GM12878 (cell line): Measurements from ENCODE around the gene RP2. TPM values are rescaled to one million over a fixed set of nuclear protein-coding genes. Genes with fewer than 3 reads are reported as not detected.

Experiments used
- ATAC-seq: fragments of 200-7000 bp; cut with Tn5 transposase; 3 replicates; pipeline ENCODE4 v1.9.1; 2020; ENCODE audit warnings: mild to moderate bottlenecking, moderate library complexity
- BruUV-seq: library from RNA; stranded (reverse); fragments of 400-500 nt; replicated peaks from 2 replicates; lab custom pipeline; 2021; lab: Mats Ljungman, UMichigan
- CTCF ChIA-PET: fragments of 300-600 bp; sonication (Branson Sonifier 250); formaldehyde crosslinking; extraction: SDS; loops from one replicate; lab custom pipeline; 2021; ENCODE audit warnings: inconsistent platforms; lab: Yijun Ruan, JAX
- POLR2A ChIA-PET: fragments of 350-600 bp; formaldehyde crosslinking; extraction: SDS; loops from one replicate; lab custom pipeline; 2021; ENCODE audit warnings: inconsistent platforms; lab: Charles Lee
- RAD21 ChIA-PET: fragments of 300-600 bp; sonication (Branson Sonifier 250); formaldehyde crosslinking; loops from one replicate; lab custom pipeline; 2023; ENCODE audit warnings: antibody characterized with exemption; ENCODE audit not compliant: unreplicated experiment; lab: Charles Lee
- SMC1A ChIA-PET: fragments of 300-600 bp; sonication (Branson Sonifier 250); formaldehyde crosslinking; loops from one replicate; lab custom pipeline; 2023; ENCODE audit not compliant: unreplicated experiment, uncharacterized antibody; lab: Charles Lee
- DNase-seq: peaks from one replicate; pipeline ENCODE4 v3.0.0-alpha.2; 2011; ENCODE audit warnings: low read depth, low spot score
- FAIRE-seq: peaks from 3 replicates; lab custom pipeline; 2011; peaks lifted over from hg19 to GRCh38; lab: Jason Lieb, UNC
- H2AFZ ChIP-seq: 2 replicates; pipeline ENCODE4 v1.6.0; 2011; ENCODE audit warnings: low read depth, low read length, control low read depth; ENCODE audit not compliant: control insufficient read depth
- H3K27ac ChIP-seq: 2 replicates; pipeline ENCODE4 v1.5.1; 2011; ENCODE audit warnings: control low read depth; ENCODE audit not compliant: control insufficient read depth, insufficient read depth
- H3K27me3 ChIP-seq, 2 experiments: replicated peaks in 1 of 2; 2 replicates each; pipeline versions ENCODE4 v1.6.0 to v1.6.1; 2011; ENCODE audit warnings: low read length in 1 of 2; ENCODE audit not compliant: control insufficient read depth in 2 of 2, insufficient read depth in 2 of 2
- H3K36me3 ChIP-seq, 2 experiments: 2 replicates each; pipeline ENCODE4 v1.5.1; 2011; ENCODE audit warnings: low read length in 1 of 2; ENCODE audit not compliant: control insufficient read depth in 2 of 2, insufficient read depth in 2 of 2
- H3K4me1 ChIP-seq: 2 replicates; pipeline ENCODE4 v1.6.1; 2011; ENCODE audit warnings: mild to moderate bottlenecking, low read length, moderate library complexity, mixed read lengths; ENCODE audit not compliant: control insufficient read depth, insufficient read depth
- H3K4me2 ChIP-seq: 2 replicates; pipeline ENCODE4 v1.6.0; 2011; ENCODE audit warnings: control low read depth; ENCODE audit not compliant: control insufficient read depth, insufficient read depth
- H3K4me3 ChIP-seq: fragments of 200-600 bp; sonication (generic); 2 replicates; pipeline ENCODE4 v1.5.1; 2016
- H3K79me2 ChIP-seq: 2 replicates; pipeline ENCODE4 v1.6.0; 2011; ENCODE audit warnings: low read length; ENCODE audit not compliant: control insufficient read depth, insufficient read depth
- H3K9ac ChIP-seq: 2 replicates; pipeline ENCODE4 v1.8.0; 2011; ENCODE audit warnings: low read length, control low read depth, mixed read lengths; ENCODE audit not compliant: control insufficient read depth, insufficient read depth
- H3K9me3 ChIP-seq: replicated peaks from 3 replicates; pipeline ENCODE4 v1.5.1; 2011; ENCODE audit warnings: mild to moderate bottlenecking, low read length; ENCODE audit not compliant: control insufficient read depth, insufficient read depth
- H4K20me1 ChIP-seq: 2 replicates; pipeline ENCODE4 v1.6.0; 2011; ENCODE audit not compliant: control insufficient read depth, insufficient read depth
- ATF3 ChIP-seq: IDR thresholded peaks from 2 replicates; pipeline ENCODE4 v1.6.1; 2011; ENCODE audit warnings: low read depth, mild to moderate bottlenecking, low read length, moderate library complexity, borderline replicate concordance; ENCODE audit errors: extremely low read depth
- CHD2 ChIP-seq: IDR thresholded peaks from 2 replicates; pipeline ENCODE4 v1.6.1; 2011; ENCODE audit warnings: low read depth, low read length, improper control_type of control experiment, borderline replicate concordance
- EGR1 ChIP-seq, 2 experiments: IDR thresholded peaks; 1 replicate in 1 of 2; 2 replicates in 1 of 2; pipeline ENCODE4 v1.6.1; 2011 to 2012; ENCODE audit warnings: low read depth in 2 of 2, low read length in 2 of 2, borderline replicate concordance in 1 of 2, mild to moderate bottlenecking in 1 of 2, moderate library complexity in 1 of 2
- SP1 ChIP-seq: IDR thresholded peaks from one replicate; pipeline ENCODE4 v1.6.1; 2011; ENCODE audit warnings: low read depth, low read length
- SREBF2 ChIP-seq: IDR thresholded peaks from 2 replicates; pipeline ENCODE4 v1.6.1; 2012; ENCODE audit warnings: mild to moderate bottlenecking, low read length
- WGBS: methylation state at CpG from one replicate; pipeline ENCODE4 v1.1.6; 2016; ENCODE audit warnings: low lambda C conversion rate; ENCODE audit not compliant: insufficient replicate concordance, insufficient coverage; ENCODE audit errors: missing lambda C conversion rate; 5-methylcytosine and 5-hydroxymethylcytosine counted together
- in situ Hi-C: fragments of 300-500 bp; cut with MboI; formaldehyde crosslinking; loops from 9 replicates; pipeline ENCODE4 v1.14.3; 2018; ENCODE audit warnings: mixed read lengths
- intact Hi-C: fragments of 100-400 bp; cut with micrococcal nuclease; formaldehyde crosslinking; loops from one replicate; pipeline ENCODE4 v1.14.2; 2022; ENCODE audit not compliant: unreplicated experiment
- polyA plus RNA-seq, 11 experiments: library from polyadenylated mRNA; depleted of rRNA in 4 of 11; unstranded in 6 of 11; stranded (reverse) in 5 of 11; fragments of >200 nt; fragmentation: Nextera tagmentation in 4 of 11; fragmentation: Illumina TruSeq in 1 of 11; extraction: Ambion mirVana in 4 of 11; extraction: Trizol in 1 of 11; gene quantifications; 1 replicate in 1 of 11; 2 replicates in 10 of 11; pipeline versions ENCODE4 v1.2.1 to v1.2.3, GENCODE V29; 2011 to 2016; ENCODE audit warnings: inconsistent platforms in 2 of 11, missing spikeins in 2 of 11, low read depth in 1 of 11
- total RNA-seq, 4 experiments: library from RNA; depleted of rRNA in 3 of 4; stranded (reverse); fragments of >200 nt in 3 of 4; fragmentation: Illumina TruSeq in 1 of 4; extraction: Trizol in 1 of 4; gene quantifications; 2 replicates each; pipeline versions ENCODE4 v1.2.1 to v1.2.3, GENCODE V29; 2013 to 2021
- TF ChIP-seq, protein P1 (sequence below): fragments of 450-650 bp; IDR thresholded peaks from 2 replicates; pipeline ENCODE4 v1.6.1; 2016; ENCODE audit warnings: mild to moderate bottlenecking
- TF ChIP-seq, protein P2 (sequence below): fragments of 450-650 bp; IDR thresholded peaks from 2 replicates; pipeline ENCODE4 v1.6.1; 2017; ENCODE audit warnings: antibody characterized with exemption, mild to moderate bottlenecking, moderate library complexity
- TF ChIP-seq, protein P3 (sequence below): IDR thresholded peaks from 2 replicates; pipeline ENCODE4 v1.6.1; 2011; ENCODE audit warnings: mild to moderate bottlenecking, low read depth, low read length, moderate library complexity; ENCODE audit not compliant: insufficient replicate concordance

The RP2 gene
- total and polyA plus RNA-seq, 10 of the 15 experiments (the other 5 are each of a cell fraction or from before 2014, with no cell fraction given) = 3.5 to 11.0 (median 5.7) TPM

GRCh38 chrX:46917622-46918021 is 80.8 kb downstream of the RP2 start:
- Histone ChIP-seq H3K4me2 (no peak overlapping the region), H3K79me2 (no peaks in the 10 kb centered on the region; the same call in 1 of the 2 replicates), H4K20me1 (no peaks in the 10 kb centered on the region), H3K9ac (no peak overlapping the region), H3K27ac (no peak overlapping the region), H3K4me1 (no peaks in the 10 kb centered on the region), H3K4me3 (no peak overlapping the region), H3K9me3 (peaks cover 5% of the 10 kb centered on the region; the same call in 2 of the 3 replicates), H2AFZ (no peak overlapping the region), H3K27me3 (peaks cover 0 to 1% of the 10 kb centered on the region in 2 experiments; a peak in 3 of 4 replicates), H3K36me3 (no peaks in the 10 kb centered on the region)
- no peak for FAIRE-seq
- ChIA-PET CTCF (interaction anchor here (1.0 kb wide), 1 partner anchor 60 kb away, joined by 3 read pairs; no protein-coding TSS in a partner anchor), RAD21 (no interaction called here), SMC1A (interaction anchor here (1.0 to 1.4 kb wide), 3 partner anchors 13 to 79 kb away, joined by 3 read pairs; no protein-coding TSS in a partner anchor), POLR2A (no interaction called here)
- intact Hi-C loops = no loop called here
- TF ChIP-seq SREBF2 = no peak
- TF ChIP-seq, protein P1, sequence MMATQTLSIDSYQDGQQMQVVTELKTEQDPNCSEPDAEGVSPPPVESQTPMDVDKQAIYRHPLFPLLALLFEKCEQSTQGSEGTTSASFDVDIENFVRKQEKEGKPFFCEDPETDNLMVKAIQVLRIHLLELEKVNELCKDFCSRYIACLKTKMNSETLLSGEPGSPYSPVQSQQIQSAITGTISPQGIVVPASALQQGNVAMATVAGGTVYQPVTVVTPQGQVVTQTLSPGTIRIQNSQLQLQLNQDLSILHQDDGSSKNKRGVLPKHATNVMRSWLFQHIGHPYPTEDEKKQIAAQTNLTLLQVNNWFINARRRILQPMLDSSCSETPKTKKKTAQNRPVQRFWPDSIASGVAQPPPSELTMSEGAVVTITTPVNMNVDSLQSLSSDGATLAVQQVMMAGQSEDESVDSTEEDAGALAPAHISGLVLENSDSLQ = 0 out of 2 replicates have a peak, but pooled peaks have one; percentile 6
- no peak for ATAC-seq
- in situ Hi-C loops = no loop called here
- 43% methylated on average over 1 of the region's 1 CpG for WGBS
- BruUV-seq = no TSS peak
- no peak for DNase-seq

DNA sequence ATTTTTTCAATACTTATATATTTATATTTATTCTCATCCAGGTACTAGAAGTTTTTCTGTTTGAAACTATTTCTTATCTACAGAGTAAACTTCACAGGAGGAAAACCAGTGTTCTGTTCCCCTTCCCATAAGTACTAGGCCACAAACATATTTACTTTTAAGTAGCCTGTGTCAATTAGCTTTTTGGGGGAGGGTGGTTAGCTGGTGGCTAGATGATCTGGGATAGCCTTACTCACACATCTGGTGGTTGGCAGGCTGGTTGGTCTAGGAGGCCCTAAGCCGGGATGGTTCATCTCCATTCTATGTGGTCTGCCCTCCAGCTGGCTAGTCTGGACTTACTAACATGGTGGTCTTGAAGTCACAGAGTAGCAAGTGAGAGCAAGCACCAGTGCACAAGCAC is 81.6 kb downstream of the RP2 start:
- no TSS peak for BruUV-seq
- RAD21 ChIA-PET = no interaction called here
- 33% methylated on average over 1 of the region's 1 CpG for WGBS
- SMC1A ChIA-PET = interaction anchor here (0.8 to 1.4 kb wide), 4 partner anchors 12 to 80 kb away, joined by 3 read pairs; no protein-coding TSS in a partner anchor
- no peak for FAIRE-seq
- H2AFZ ChIP-seq = no peak overlapping the region
- peaks cover 0 to 1% of the 10 kb centered on the region in 2 experiments; a peak in 3 of 4 replicates for H3K27me3 ChIP-seq
- H3K79me2 ChIP-seq = no peaks in the 10 kb centered on the region; the same call in 1 of the 2 replicates
- intact Hi-C loops = no loop called here
- peaks cover 5% of the 10 kb centered on the region; the same call in 2 of the 3 replicates for H3K9me3 ChIP-seq
- no peak for ATAC-seq
- no peak overlapping the region for H3K4me2 ChIP-seq
- DNase-seq = no peak
- CTCF ChIA-PET = interaction anchor here (0.7 kb wide), 1 partner anchor 11 kb away, joined by 3 read pairs; no protein-coding TSS in a partner anchor
- no peaks in the 10 kb centered on the region for H4K20me1 ChIP-seq
- no peaks in the 10 kb centered on the region for H3K4me1 ChIP-seq
- in situ Hi-C loops = no loop called here
- H3K9ac ChIP-seq = no peak overlapping the region
- no peak overlapping the region for H3K4me3 ChIP-seq
- TF ChIP-seq EGR1 (IDR thresholded peaks at IDR 0.05; ENCODE audit: borderline replicate concordance in 1 of 2, low read depth in 2 of 2, low read length in 2 of 2) (no peak), ATF3 (no peak), CHD2 (no peak), SP1 (no peak)
- TF ChIP-seq, protein P2, sequence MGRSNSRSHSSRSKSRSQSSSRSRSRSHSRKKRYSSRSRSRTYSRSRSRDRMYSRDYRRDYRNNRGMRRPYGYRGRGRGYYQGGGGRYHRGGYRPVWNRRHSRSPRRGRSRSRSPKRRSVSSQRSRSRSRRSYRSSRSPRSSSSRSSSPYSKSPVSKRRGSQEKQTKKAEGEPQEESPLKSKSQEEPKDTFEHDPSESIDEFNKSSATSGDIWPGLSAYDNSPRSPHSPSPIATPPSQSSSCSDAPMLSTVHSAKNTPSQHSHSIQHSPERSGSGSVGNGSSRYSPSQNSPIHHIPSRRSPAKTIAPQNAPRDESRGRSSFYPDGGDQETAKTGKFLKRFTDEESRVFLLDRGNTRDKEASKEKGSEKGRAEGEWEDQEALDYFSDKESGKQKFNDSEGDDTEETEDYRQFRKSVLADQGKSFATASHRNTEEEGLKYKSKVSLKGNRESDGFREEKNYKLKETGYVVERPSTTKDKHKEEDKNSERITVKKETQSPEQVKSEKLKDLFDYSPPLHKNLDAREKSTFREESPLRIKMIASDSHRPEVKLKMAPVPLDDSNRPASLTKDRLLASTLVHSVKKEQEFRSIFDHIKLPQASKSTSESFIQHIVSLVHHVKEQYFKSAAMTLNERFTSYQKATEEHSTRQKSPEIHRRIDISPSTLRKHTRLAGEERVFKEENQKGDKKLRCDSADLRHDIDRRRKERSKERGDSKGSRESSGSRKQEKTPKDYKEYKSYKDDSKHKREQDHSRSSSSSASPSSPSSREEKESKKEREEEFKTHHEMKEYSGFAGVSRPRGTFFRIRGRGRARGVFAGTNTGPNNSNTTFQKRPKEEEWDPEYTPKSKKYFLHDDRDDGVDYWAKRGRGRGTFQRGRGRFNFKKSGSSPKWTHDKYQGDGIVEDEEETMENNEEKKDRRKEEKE = no peak
- TF ChIP-seq, protein P3, sequence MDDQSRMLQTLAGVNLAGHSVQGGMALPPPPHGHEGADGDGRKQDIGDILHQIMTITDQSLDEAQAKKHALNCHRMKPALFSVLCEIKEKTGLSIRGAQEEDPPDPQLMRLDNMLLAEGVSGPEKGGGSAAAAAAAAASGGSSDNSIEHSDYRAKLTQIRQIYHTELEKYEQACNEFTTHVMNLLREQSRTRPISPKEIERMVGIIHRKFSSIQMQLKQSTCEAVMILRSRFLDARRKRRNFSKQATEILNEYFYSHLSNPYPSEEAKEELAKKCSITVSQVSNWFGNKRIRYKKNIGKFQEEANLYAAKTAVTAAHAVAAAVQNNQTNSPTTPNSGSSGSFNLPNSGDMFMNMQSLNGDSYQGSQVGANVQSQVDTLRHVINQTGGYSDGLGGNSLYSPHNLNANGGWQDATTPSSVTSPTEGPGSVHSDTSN = no peak
- H3K36me3 ChIP-seq = no peaks in the 10 kb centered on the region
- POLR2A ChIA-PET = no interaction called here
- no peak overlapping the region for H3K27ac ChIP-seq
